HepG2 (cell line): ENCODE measurements around the gene IRAK2. TPM values are rescaled to one million over a fixed set of nuclear protein-coding genes. Genes with fewer than 3 reads are reported as not detected.

Experiments used
- AKNA ChIP-seq: sonication (generic); formaldehyde crosslinking; IDR thresholded peaks from 2 replicates; pipeline ENCODE4 v1.4.0; 2020; ENCODE audit warnings: missing genetic modification reagents, borderline replicate concordance
- ATF4 ChIP-seq, 2 experiments: fragments of 450-650 bp in 1 of 2; sonication (generic) in 1 of 2; formaldehyde crosslinking; IDR thresholded peaks; 2 replicates each; pipeline versions ENCODE4 v1.5.0 to v1.8.0; 2020 to 2022; ENCODE audit warnings: mild to moderate bottlenecking in 1 of 2, missing genetic modification reagents in 1 of 2
- CREB3 ChIP-seq: sonication (generic); formaldehyde crosslinking; IDR thresholded peaks from 2 replicates; pipeline ENCODE4 v1.5.0; 2020; ENCODE audit warnings: missing genetic modification reagents
- DMAP1 ChIP-seq: IDR thresholded peaks from 2 replicates; pipeline ENCODE4 v1.6.1; 2016
- FOSL2 ChIP-seq: sonication (generic); formaldehyde crosslinking; IDR thresholded peaks from 2 replicates; pipeline ENCODE4 v1.4.0; 2020; ENCODE audit warnings: missing genetic modification reagents
- HCFC1 ChIP-seq: fragments of 150-350 bp; IDR thresholded peaks from 2 replicates; pipeline ENCODE4 v1.6.1; 2014; ENCODE audit warnings: low read depth, low read length
- HNRNPL ChIP-seq: fragments of 200-400 bp; formaldehyde crosslinking; IDR thresholded peaks from 2 replicates; pipeline ENCODE4 v1.6.1; 2017; ENCODE audit warnings: mild to moderate bottlenecking, low read depth, low read length
- IRF2 ChIP-seq: IDR thresholded peaks from 2 replicates; pipeline ENCODE4 v1.6.1; 2018; ENCODE audit warnings: missing genetic modification reagents, missing compliant biosample characterization
- MAFG ChIP-seq: sonication (generic); formaldehyde crosslinking; IDR thresholded peaks from 2 replicates; pipeline ENCODE4 v1.5.1; 2020; ENCODE audit warnings: mild to moderate bottlenecking, missing genetic modification reagents
- MAX ChIP-seq: IDR thresholded peaks from 2 replicates; pipeline ENCODE4 v1.6.1; 2012; ENCODE audit warnings: inconsistent platforms
- TCF12 ChIP-seq, 2 experiments: fragments of 450-650 bp in 1 of 2; sonication (generic) in 1 of 2; formaldehyde crosslinking in 1 of 2; IDR thresholded peaks; 2 replicates each; pipeline versions ENCODE4 v1.6.1 to v1.8.0; 2017 to 2022; ENCODE audit warnings: antibody characterized with exemption in 1 of 2, mild to moderate bottlenecking in 1 of 2, missing genetic modification reagents in 1 of 2, moderate library complexity in 1 of 2
- TFDP1 ChIP-seq: IDR thresholded peaks from 2 replicates; pipeline ENCODE4 v1.6.1; 2016; ENCODE audit warnings: missing compliant biosample characterization, missing genetic modification reagents, borderline replicate concordance
- THRA ChIP-seq: sonication (generic); formaldehyde crosslinking; IDR thresholded peaks from 2 replicates; pipeline ENCODE4 v1.4.0; 2020; ENCODE audit warnings: missing genetic modification reagents, borderline replicate concordance
- TMF1 ChIP-seq: sonication (generic); formaldehyde crosslinking; IDR thresholded peaks from 2 replicates; pipeline ENCODE4 v1.8.1; 2022; ENCODE audit warnings: low read depth, missing genetic modification reagents
- XRCC5 ChIP-seq: fragments of 200-400 bp; formaldehyde crosslinking; optimal IDR thresholded peaks from 2 replicates; pipeline ENCODE3; 2017; ENCODE audit warnings: mild to moderate bottlenecking, low read length
- ZC3H13 ChIP-seq: sonication (generic); formaldehyde crosslinking; IDR thresholded peaks from 2 replicates; pipeline ENCODE4 v1.8.1; 2023; ENCODE audit warnings: mild to moderate bottlenecking, missing genetic modification reagents, moderate library complexity
- ZNF138 ChIP-seq: sonication (generic); formaldehyde crosslinking; IDR thresholded peaks from 2 replicates; pipeline ENCODE4 v1.5.0; 2020; ENCODE audit warnings: mild to moderate bottlenecking, low read depth, missing genetic modification reagents
- ZNF619 ChIP-seq: sonication (generic); formaldehyde crosslinking; IDR thresholded peaks from 2 replicates; pipeline ENCODE4 v1.4.0; 2020; ENCODE audit warnings: mild to moderate bottlenecking, missing genetic modification reagents
- polyA plus RNA-seq, 8 experiments: library from polyadenylated mRNA; depleted of rRNA in 3 of 8; stranded (reverse) in 7 of 8; unstranded in 1 of 8; fragments of >200 nt; fragmentation: Illumina TruSeq in 4 of 8; extraction: Trizol in 4 of 8; gene quantifications; 2 replicates each; pipeline versions ENCODE4 v1.2.1 to v1.2.3, GENCODE V29; 2011 to 2016; ENCODE audit warnings: low read depth in 4 of 8, missing spikeins in 1 of 8, mixed read lengths in 1 of 8; ENCODE audit not compliant: insufficient read depth in 1 of 8
- total RNA-seq, 5 experiments: library from RNA; depleted of rRNA; stranded (reverse); fragments of >200 nt; fragmentation: Illumina TruSeq; extraction: Trizol; gene quantifications; 2 replicates each; pipeline ENCODE4 v1.2.3, GENCODE V29; 2016; ENCODE audit warnings: low read depth in 1 of 5

Gene IRAK2
- total and polyA plus RNA-seq, 2 of the 13 experiments (the other 11 are each of a cell fraction or from before 2014, with no cell fraction given), result 13.1 to 23.3 TPM

GRCh38 chr3:10224794-10225665, 60.3 kb downstream of the IRAK2 start (continued):
- TF ChIP-seq TMF1 (CRISPR knock-in tag) (no peak), XRCC5 (no peak), HCFC1 (0 out of 2 replicates have a peak, but pooled peaks have one; percentile 30), IRF2 (CRISPR knock-in tag) (peak; percentile 90; the same call in 1 of the 2 replicates), DMAP1 (CRISPR knock-in tag) (peak; percentile 74), TFDP1 (peak; percentile 32), ZNF619 (CRISPR knock-in tag) (peak; percentile 39; the same call in 1 of the 2 replicates), ZC3H13 (CRISPR knock-in tag) (no peak), MAX (peak; percentile 43; the same call in 1 of the 2 replicates), FOSL2 (CRISPR knock-in tag) (peak; percentile 85), ZNF138 (CRISPR knock-in tag) (no peak), TCF12 (IDR thresholded peaks at IDR 0.05) (no peak), TCF12 (CRISPR knock-in tag; IDR thresholded peaks at IDR 0.05) (no peak), CREB3 (CRISPR knock-in tag) (no peak), AKNA (no peak), HNRNPL (no peak), ATF4 (CRISPR knock-in tag; IDR thresholded peaks at IDR 0.05) (no peak), MAFG (CRISPR knock-in tag) (no peak), THRA (CRISPR knock-in tag) (peak; percentile 93)
